ENCODE measurements around the gene PRPH2.

DNA sequence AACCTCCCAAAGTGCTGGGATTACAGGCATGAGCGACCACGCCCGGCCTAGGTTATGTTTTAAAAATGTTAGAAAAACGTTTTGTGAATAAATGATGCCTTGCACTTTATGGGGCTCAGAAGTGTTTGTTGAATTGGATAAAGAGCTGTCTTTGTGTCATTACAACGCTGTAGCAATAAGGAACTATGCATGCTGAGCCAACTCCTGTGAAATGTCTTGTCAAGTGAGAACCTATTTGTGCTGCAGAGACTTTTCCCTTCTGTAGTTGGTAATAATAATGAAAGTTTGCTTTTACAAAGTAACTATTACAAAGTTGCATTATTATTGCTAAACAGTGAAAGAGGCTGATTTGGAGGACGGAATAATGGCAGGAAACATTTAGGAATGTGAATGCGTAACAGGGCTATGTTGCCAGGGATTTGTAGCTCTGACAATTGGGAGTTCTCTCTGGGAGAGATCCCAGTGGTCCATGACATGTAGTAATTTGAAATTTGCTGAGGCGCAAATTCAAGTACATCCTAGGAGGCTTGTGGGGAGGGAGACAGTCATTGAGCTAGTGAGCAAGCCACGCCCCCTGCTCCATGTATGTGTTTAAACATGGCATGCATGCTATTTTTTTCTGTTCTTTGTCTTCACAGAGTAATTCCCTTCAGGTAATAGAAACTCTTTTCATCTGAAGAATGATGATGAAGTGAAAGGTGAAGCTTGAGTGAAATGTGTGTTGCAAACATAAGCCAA lies 42.7 kb upstream of the PRPH2 start:
- TF ChIP-seq POLR2A (IDR thresholded peaks at IDR 0.05; ENCODE audit: low read depth, low read length) (no peak), EZH2 (IDR thresholded peaks at IDR 0.05; ENCODE audit: borderline replicate concordance, low read depth, low read length, severe bottlenecking) (no peak)
- TF ChIP-seq, protein P1, sequence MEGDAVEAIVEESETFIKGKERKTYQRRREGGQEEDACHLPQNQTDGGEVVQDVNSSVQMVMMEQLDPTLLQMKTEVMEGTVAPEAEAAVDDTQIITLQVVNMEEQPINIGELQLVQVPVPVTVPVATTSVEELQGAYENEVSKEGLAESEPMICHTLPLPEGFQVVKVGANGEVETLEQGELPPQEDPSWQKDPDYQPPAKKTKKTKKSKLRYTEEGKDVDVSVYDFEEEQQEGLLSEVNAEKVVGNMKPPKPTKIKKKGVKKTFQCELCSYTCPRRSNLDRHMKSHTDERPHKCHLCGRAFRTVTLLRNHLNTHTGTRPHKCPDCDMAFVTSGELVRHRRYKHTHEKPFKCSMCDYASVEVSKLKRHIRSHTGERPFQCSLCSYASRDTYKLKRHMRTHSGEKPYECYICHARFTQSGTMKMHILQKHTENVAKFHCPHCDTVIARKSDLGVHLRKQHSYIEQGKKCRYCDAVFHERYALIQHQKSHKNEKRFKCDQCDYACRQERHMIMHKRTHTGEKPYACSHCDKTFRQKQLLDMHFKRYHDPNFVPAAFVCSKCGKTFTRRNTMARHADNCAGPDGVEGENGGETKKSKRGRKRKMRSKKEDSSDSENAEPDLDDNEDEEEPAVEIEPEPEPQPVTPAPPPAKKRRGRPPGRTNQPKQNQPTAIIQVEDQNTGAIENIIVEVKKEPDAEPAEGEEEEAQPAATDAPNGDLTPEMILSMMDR (IDR thresholded peaks at IDR 0.05; ENCODE audit: extremely low read depth in 1 of 2, insufficient read depth in 1 of 2, low read depth in 1 of 2, low read length in 2 of 2), result no peak
- TF ChIP-seq, protein P2, sequence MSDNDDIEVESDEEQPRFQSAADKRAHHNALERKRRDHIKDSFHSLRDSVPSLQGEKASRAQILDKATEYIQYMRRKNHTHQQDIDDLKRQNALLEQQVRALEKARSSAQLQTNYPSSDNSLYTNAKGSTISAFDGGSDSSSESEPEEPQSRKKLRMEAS (IDR thresholded peaks at IDR 0.05; ENCODE audit: insufficient read depth, insufficient read length), result no peak

Data from endothelial cell of umbilical vein (primary cell).